Thymus (tissue), 11 donors: Measurements from ENCODE around the gene OSBPL10. TPM values are rescaled to one million over a fixed set of nuclear protein-coding genes. Genes with fewer than 3 reads are reported as not detected.

Source experiments
- DNase-seq, 9 donors: peaks; one replicate each; pipeline ENCODE4 v3.0.0-alpha.2; 2013; ENCODE audit warnings: low spot score in 9 of 9, low read depth in 6 of 9, missing footprints in 1 of 9
- H3K27ac ChIP-seq, 2 donors: one replicate each; pipeline ENCODE4 v1.5.1; 2013; ENCODE audit warnings: control low read depth in 1 of 2, low read depth in 1 of 2, low read length in 1 of 2, mild to moderate bottlenecking in 1 of 2, moderate library complexity in 1 of 2
- H3K27me3 ChIP-seq, 2 donors: one replicate each; pipeline ENCODE4 v1.5.1; 2013; ENCODE audit warnings: low read length in 1 of 2; ENCODE audit not compliant: control insufficient read depth in 2 of 2, insufficient read depth in 1 of 2
- H3K36me3 ChIP-seq, 2 donors: one replicate each; pipeline ENCODE4 v1.5.1; 2013; ENCODE audit warnings: low read length in 1 of 2, mild to moderate bottlenecking in 1 of 2, moderate library complexity in 1 of 2; ENCODE audit not compliant: control insufficient read depth in 2 of 2, insufficient read depth in 2 of 2
- H3K4me1 ChIP-seq, 2 donors: one replicate each; pipeline ENCODE4 v1.5.1; 2013; ENCODE audit warnings: low read length in 2 of 2; ENCODE audit not compliant: control insufficient read depth in 2 of 2, insufficient read depth in 2 of 2
- H3K4me3 ChIP-seq, 2 donors: one replicate each; pipeline ENCODE4 v1.5.1; 2013; ENCODE audit warnings: low read length in 2 of 2, control low read depth in 1 of 2, mild to moderate bottlenecking in 1 of 2
- H3K9me3 ChIP-seq, 2 donors: one replicate each; pipeline ENCODE4 v1.5.1; 2013; ENCODE audit warnings: low read length in 1 of 2, mild to moderate bottlenecking in 1 of 2; ENCODE audit not compliant: control insufficient read depth in 2 of 2, insufficient read depth in 1 of 2
- WGBS: extraction: QIAGEN DNeasy Blood & Tissue Kit; methylation state at CpG from one replicate; pipeline ENCODE4 v1.1.7; 2013; 5-methylcytosine and 5-hydroxymethylcytosine counted together
- polyA plus RNA-seq: library from polyadenylated mRNA; stranded (reverse); fragments of 200-250 nt; gene quantifications from one replicate; pipeline ENCODE4 v1.2.3, GENCODE V29; 2013
- total RNA-seq: library from RNA; stranded (reverse); fragments of 120-200 nt; gene quantifications from one replicate; pipeline ENCODE4 v1.2.4, GENCODE V29; 2013
- donor health status: healthy.

The OSBPL10 gene
- total and polyA plus RNA-seq, 2 donors: 1.4 to 2.1 TPM

DNA sequence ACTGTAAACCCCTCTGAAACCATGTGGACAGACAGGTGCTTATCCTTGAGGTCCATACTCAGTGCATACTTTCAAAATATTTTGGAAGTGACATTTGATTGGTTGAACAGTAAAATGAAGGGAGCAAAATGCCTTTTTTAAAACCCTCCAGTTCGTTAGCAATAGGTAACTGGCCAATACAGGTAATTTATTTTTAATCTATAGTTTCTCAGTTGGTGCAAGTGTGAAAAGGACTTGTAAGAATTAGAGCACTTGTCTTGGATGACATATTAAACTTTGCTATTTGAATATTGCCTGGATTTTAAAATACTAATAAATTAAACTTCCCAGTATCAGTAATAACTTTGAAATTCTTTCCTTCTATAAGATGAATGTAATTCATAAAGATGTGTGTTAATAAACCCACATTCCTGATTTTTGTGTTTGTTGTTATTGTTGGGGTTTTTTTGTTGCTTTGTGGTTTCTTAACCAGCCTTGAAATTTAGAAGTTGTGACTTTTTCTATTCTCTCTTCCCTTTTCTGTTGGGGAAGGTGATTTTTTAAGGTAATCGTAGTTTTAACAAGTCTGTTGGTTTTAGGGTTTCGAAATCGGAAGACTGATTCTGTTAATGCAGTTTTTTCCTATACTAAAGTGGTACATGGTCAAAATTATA lies 358.3 kb downstream of the OSBPL10 start:
- Histone ChIP-seq H3K27ac (no peak overlapping the region), H3K36me3 (peaks cover 11 to 67% of the 10 kb centered on the region in 2 donors), H3K4me3 (no peak overlapping the region), H3K4me1 (no peaks in the 10 kb centered on the region), H3K27me3 (no peaks in the 10 kb centered on the region), H3K9me3 (no peaks in the 10 kb centered on the region)
- DNase-seq: no peak
- 94% methylated on average over 4 of the region's 4 CpGs for WGBS

DNA sequence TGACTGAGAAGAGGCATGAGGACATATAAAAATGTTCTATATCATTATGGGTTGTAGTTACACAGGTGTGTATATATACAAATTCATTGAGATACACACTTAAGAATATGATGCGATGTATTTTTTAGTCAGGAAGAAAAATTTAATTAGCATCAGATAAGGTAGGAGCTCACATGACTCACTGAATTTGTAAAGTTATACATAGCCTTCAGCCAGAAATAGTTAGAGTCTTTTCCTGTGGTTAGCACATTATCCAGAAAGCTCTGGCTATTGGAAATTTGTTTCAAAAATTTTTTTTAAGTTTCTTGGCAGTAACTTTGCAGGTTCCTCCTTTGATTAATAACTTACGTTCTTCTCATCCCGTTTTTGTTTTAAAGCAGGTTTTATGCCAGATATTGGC lies 359.7 kb downstream of the OSBPL10 start:
- no peak overlapping the region for H3K4me3 ChIP-seq
- H3K27me3 ChIP-seq: no peaks in the 10 kb centered on the region
- H3K4me1 ChIP-seq: no peaks in the 10 kb centered on the region
- peaks cover 7 to 58% of the 10 kb centered on the region in 2 donors for H3K36me3 ChIP-seq
- H3K9me3 ChIP-seq: no peaks in the 10 kb centered on the region
- no peak for DNase-seq
- WGBS: 87% methylated on average over 3 of the region's 3 CpGs
- no peak overlapping the region for H3K27ac ChIP-seq

DNA sequence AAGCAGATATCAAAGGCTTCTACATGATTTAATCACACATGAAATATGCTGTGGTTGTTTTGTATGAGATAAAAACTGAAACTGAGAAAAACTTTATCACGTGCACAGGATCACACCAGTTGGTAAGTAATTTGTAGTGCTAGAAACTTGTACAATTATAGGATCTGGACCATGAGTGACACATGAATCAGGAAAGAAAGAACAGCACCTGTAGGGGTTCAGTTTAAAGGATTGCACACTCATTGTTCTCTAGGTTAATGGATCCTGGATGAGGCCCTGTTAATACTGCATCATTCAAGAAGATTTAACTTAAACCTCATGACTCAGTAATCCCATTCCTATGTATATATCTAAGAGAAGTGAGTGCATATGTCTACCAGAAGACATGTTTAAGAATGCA lies 360.4 kb downstream of the OSBPL10 start:
- Histone ChIP-seq H3K27me3 (no peaks in the 10 kb centered on the region), H3K9me3 (no peaks in the 10 kb centered on the region), H3K4me3 (no peak overlapping the region), H3K4me1 (no peaks in the 10 kb centered on the region), H3K27ac (no peak overlapping the region), H3K36me3 (peaks cover 7 to 51% of the 10 kb centered on the region in 2 donors)
- WGBS: 94% methylated on average over 1 of the region's 1 CpG
- no peak for DNase-seq

DNA sequence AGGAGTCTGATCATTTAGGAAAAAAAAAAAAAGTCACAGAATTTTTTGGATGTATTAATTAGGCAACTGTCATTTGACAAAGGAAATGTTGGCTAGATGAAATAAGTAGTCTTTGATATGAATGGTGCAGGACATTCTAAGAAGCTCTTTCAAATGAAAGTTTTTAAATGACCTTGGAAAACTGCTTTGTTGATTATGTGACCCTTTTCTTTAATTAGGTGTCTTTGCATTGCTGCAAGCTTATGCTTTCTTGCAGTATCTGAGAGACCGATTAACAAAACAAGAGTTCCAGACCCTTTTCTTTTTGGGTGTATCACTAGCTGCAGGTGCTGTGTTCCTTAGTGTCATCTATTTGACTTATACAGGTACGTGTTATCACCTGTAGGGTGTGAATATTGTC lies 364.4 kb downstream of the OSBPL10 start:
- Histone ChIP-seq H3K36me3 (peaks cover 0 to 29% of the 10 kb centered on the region in 2 donors), H3K9me3 (no peaks in the 10 kb centered on the region), H3K27me3 (no peaks in the 10 kb centered on the region), H3K4me1 (no peaks in the 10 kb centered on the region), H3K4me3 (no peak overlapping the region), H3K27ac (no peak overlapping the region)
- 97% methylated on average over 2 of the region's 2 CpGs for WGBS
- no peak for DNase-seq

DNA sequence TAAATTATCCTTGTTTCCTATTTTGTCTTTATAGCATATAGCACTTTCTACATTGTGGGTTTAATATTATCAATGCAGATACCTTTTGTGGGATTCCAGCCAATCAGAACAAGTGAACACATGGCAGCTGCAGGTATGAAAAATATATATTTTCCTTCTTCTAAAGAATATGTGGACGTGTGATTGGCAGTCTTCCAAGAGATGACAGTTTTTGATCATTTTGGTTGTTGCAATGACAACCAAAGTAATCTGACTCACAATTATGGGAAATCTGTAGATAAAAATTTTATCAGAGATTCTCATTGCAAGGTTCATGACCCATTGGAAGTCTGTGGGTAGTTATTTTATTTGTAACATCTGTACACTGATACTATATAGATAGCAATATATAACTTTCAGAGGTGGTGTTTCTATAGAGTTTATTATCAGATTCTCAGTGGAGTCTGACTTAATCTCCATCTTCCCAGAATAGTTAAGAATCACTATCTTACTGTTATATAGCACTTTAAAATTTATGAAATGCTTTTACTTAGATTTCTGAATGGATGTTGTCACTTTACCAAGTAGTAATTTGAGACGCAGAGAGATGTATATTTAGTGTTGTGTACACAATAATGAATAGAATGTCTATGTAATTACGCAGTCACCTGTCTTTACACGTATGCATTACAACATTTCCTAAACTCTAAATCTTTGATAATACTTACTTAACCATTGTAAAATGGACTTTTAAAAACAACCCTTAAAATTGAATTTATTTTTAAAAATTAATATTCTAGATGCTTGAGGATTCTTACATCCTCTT lies 365.8 kb downstream of the OSBPL10 start:
- WGBS: 94% methylated on average over 4 of the region's 4 CpGs
- no peak for DNase-seq
- no peaks in the 10 kb centered on the region for H3K27me3 ChIP-seq
- peaks cover 0 to 20% of the 10 kb centered on the region in 2 donors for H3K36me3 ChIP-seq
- H3K27ac ChIP-seq: no peak overlapping the region
- no peaks in the 10 kb centered on the region for H3K4me1 ChIP-seq
- H3K4me3 ChIP-seq: no peak overlapping the region
- no peaks in the 10 kb centered on the region for H3K9me3 ChIP-seq

DNA sequence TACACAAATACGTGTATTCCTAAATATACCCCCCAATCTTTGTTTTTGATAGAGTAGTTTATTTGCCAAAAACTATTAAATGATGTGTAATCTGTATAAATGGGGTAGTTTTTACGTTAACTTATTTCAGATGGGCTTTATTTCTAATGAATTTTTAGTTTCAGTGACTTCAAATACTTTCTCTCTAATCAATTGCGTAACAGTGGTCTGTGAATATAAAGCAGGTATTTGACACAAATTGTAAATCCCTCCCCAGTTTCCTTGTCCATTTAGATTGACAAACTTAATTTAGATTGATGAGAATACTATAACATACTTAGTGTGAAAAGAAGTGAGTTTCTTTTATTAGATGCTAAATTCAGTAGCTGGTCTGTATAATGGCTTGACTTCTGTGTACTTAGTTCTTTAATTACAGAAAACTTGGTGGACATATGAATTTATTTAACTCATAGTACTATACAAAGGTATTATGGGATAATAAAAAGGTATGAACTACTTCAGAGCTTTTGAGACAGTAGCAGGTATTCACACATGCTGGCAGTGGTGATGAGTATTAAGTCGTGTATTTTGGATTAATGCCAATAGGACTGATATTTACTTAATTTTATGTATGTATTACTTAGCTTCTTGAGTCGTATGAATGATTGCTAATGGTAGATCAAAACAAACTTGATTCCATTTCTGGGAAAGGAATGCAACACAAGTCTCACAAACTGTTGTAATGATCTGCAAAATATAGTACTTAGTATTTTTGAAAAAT lies 366.7 kb downstream of the OSBPL10 start:
- H3K36me3 ChIP-seq: peaks cover 0 to 20% of the 10 kb centered on the region in 2 donors
- DNase-seq: no peak
- 95% methylated on average over 5 of the region's 5 CpGs for WGBS
- H3K27me3 ChIP-seq: no peaks in the 10 kb centered on the region
- H3K27ac ChIP-seq: no peak overlapping the region
- H3K4me3 ChIP-seq: no peak overlapping the region
- no peaks in the 10 kb centered on the region for H3K9me3 ChIP-seq
- no peaks in the 10 kb centered on the region for H3K4me1 ChIP-seq

DNA sequence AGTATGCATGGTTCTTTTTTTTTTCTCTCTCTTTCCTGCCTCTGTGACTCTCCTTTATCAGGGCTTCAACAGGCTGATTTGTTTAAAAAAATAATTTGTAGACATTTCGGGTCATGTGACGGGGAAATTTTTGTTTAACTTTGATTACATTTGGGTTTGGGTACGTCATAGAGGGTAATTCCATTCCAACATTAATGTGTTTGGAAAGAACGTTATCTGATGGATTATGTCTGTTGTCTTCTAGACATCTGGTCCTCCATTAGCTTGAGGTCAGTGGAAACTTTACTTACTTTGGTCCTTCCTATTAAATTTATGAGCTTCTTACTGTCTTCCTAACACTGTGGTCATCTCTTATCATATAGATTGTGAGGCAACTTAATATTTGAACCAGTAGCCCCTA lies 367.4 kb downstream of the OSBPL10 start:
- Histone ChIP-seq H3K4me1 (no peaks in the 10 kb centered on the region), H3K27me3 (no peaks in the 10 kb centered on the region), H3K36me3 (peaks cover 0 to 16% of the 10 kb centered on the region in 2 donors), H3K4me3 (no peak overlapping the region), H3K27ac (no peak overlapping the region), H3K9me3 (no peaks in the 10 kb centered on the region)
- WGBS: 98% methylated on average over 4 of the region's 4 CpGs
- DNase-seq: no peak

DNA sequence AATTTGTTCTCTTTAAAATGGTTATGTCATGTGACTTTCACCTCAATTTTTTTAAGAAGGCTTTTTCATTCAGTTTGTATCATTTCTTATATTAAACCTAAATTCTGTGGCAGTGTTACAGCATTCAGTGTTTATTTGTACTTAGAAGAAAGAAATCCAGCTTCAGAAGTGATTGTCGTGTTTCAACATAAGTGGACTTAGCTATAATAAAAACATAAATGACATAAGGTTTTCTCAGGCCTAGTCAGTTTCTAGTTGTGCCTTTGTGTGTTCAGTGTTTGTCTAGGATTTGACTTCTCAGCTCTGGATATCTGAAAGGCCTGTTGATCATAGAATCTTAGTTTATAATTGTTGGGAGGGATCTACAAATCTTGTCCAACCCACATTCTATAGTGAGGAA lies 367.9 kb downstream of the OSBPL10 start:
- no peak for DNase-seq
- H3K27me3 ChIP-seq: no peaks in the 10 kb centered on the region
- no peaks in the 10 kb centered on the region for H3K4me1 ChIP-seq
- H3K4me3 ChIP-seq: no peak overlapping the region
- no peaks in the 10 kb centered on the region for H3K9me3 ChIP-seq
- peaks cover 0 to 13% of the 10 kb centered on the region in 2 donors for H3K36me3 ChIP-seq
- H3K27ac ChIP-seq: no peak overlapping the region
- WGBS: 99% methylated on average over 1 of the region's 1 CpG
